HG03457 (cell line): ENCODE measurements around the gene CROCC2.

Source experiments
- ATAC-seq: cut with Tn5 transposase; IDR thresholded peaks from one replicate; pipeline ENCODE4 v1.9.1; 2021; ENCODE audit warnings: moderate number of reproducible peaks; ENCODE audit not compliant: unreplicated experiment

CROCC2 gene

GRCh38 chr2:240904216-240905175, 1.6 kb upstream of the CROCC2 start:
- ATAC-seq: no peak

DNA sequence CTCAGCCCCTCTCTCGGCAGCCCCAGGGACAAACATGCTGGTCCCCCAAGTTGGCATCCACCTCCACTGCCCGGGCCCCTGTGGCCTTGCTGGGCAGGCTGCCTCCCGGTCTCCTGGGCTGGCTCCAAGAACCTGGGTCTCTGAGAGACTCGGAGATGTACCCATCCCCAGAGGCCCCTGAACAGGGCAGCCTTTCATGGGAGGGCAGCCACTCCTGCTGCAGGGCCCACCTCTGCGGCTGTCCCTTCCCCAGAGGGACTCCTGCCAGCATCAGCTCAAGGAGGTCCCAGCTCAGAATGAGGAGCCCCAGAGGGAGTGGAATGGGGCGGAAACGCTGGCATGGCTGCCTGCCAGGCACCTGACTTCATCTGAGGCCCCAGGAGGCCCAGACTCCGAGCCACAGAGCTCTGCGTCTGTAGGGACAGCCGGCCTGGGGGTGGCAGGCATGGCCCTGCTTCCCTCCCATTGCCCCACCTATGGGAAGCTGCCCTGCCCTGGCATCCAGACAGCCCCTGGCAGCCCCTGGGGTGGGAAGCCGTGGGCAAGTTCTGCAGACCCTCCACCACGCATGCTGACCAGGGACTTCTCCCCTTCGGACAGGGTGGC, 857 bp upstream of the CROCC2 start:
- no peak for ATAC-seq

GRCh38 chr2:240906911-240907590, 915 bp downstream of the CROCC2 start:
- no peak for ATAC-seq

- no peak for ATAC-seq
Observed at GRCh38 chr2:240909216-240909974, 3.3 kb downstream of the CROCC2 start.

GRCh38 chr2:240911641-240912265, 5.6 kb downstream of the CROCC2 start:
- no peak for ATAC-seq

- ATAC-seq: no peak
Observed at GRCh38 chr2:240912878-240913809, 7.0 kb downstream of the CROCC2 start.

GRCh38 chr2:240913810-240914644, 7.9 kb downstream of the CROCC2 start:
- ATAC-seq: no peak

- ATAC-seq: no peak
Observed at GRCh38 chr2:240914645-240915525, 8.7 kb downstream of the CROCC2 start.

DNA sequence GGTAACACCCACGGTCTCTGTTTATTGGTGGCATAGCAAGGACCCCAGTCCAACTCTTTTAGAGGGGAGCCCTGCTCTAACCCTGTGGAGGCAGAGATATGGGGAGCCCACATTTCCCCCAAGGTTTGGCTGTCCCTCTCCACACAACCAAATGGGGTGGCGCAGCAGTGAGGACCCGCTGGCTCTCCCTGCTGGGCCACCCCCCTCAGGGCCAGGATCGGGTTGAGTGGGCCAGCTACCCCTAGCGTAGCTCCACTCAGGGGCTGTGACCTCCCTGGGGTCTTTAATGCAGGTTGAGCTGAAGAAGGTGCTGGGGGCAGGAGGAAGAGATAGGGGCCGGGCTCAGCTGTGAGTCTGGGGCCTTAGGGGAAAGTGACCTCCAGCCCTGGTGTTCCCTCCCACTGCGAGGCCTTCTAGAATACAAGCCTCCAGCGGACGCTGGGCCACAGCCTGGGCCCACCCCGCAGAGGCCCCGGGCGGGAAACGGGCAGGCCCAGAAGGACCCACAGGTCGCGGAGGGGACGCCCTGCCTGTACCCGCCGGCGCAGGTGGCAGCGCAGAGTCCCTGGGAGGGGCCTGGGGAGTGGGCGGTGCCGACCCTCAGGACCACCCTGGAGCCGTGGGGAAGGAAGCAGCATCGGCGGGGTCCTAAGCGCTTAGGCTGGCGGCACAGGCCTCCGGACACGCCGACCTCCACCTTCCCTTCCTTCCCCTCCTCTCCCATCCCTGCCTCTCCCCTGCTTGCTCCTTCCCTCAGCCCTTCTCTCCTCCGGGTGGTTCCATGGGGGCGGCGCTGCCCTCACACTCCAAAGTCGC, 9.6 kb downstream of the CROCC2 start:
- no peak for ATAC-seq

- ATAC-seq: no peak
Observed at GRCh38 chr2:240916571-240917008, 10.5 kb downstream of the CROCC2 start.

- ATAC-seq: no peak
Observed at GRCh38 chr2:240917009-240917683, 11.0 kb downstream of the CROCC2 start.

- ATAC-seq: no peak
Observed at GRCh38 chr2:240917684-240918257, 11.6 kb downstream of the CROCC2 start.

DNA sequence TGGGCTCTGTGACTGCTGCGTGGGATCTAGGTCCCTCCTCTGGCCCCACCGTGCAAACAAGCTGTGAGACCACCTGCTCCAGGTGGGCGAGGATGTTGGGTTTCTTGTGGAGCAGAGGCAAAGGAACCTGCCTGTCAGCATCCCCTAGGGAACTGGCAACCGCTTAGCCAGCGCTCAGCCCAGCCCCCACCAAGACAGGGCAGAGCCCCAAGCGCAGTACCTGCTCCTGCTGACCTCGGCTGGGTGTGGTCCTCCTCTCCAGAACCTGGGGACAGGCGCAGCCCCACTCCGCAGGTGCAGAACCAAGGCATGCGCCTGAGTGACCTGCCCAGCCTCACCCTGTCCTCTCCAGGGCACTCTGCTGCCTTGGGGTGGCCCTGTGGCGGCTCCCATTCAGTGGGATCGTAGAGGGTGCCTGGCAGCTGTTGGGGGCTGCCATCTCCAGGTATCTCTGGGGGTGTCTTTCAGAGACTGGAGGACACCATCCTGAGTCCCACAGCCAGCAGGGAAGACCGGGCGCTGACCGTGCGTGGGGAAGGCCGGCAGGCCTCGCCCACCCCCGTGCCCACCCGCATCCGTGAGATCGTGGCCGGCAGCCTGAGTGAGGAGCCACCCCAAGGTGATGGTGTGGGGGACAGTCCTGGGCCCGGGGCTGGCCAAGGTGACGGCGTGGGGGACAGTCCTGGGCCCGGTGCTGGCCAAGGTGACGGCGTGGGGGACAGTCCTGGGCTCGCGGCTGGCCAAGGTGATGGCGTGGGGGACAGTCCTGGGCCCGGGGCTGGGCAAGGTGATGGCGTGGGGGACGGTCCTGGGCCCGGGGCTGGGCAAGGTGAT, 12.3 kb downstream of the CROCC2 start:
- no peak for ATAC-seq

DNA sequence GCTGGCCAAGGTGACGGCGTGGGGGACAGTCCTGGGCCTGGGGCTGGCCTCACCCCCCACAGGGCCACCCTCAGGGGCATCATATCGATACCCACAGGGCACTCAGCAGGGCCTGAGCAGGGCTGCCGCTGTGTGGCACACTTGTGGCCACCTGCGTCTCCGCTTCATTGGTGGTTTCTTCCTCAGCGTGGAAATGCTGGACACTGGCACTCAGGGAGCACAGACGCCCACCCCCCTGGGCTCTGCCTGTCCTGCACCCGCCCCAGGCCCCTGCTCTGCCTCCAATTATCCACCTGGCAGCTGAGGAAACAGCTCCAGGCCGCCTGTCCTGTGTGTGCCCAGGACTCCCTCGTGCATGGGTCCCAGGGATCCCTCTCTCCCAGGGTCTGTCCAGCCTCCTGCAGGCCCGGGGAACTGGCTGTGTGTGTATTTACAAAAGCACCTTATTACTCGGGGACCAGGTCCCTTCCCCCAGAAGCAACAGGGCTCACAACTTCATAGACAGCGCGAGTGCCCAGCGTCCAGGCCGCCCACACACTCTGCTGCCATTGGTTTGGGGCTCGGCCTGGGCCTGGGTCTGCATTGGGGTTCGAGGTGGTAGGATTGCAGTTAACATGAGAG, 13.1 kb downstream of the CROCC2 start:
- ATAC-seq: no peak
